Activated CD4-positive, alpha-beta memory T cell treated with anti-CD3 and anti-CD28 coated beads for 36 hours (primary cell): ENCODE measurements around the gene FA2H. TPM values are rescaled to one million over a fixed set of nuclear protein-coding genes. Genes with fewer than 3 reads are reported as not detected.
A peak's percentile ranks its signal among the peaks of the same experiment; 100 is the strongest.
"Not testable (repeated sequence)": the region's sequence is repeated elsewhere in the genome, so short reads cannot be mapped to it uniquely, and the experiment has no call there.

Source experiments
- CTCF ChIA-PET: fragments of 350-600 bp; sonication (Branson Sonifier 250); formaldehyde crosslinking; loops from one replicate; lab custom pipeline; 2021; ENCODE audit warnings: antibody characterized with exemption, inconsistent platforms; lab: Charles Lee
- POLR2A ChIA-PET: fragments of 350-600 bp; sonication (Branson Sonifier 250); formaldehyde crosslinking; loops from one replicate; lab custom pipeline; 2021; ENCODE audit warnings: antibody characterized with exemption; lab: Charles Lee
- DNase-seq: peaks from one replicate; pipeline ENCODE4 v3.0.0-alpha.2; 2020
- H3K27ac Mint-ChIP-seq: one replicate; pipeline ENCODE4 v1.8.0; 2021; ENCODE audit warnings: mixed read lengths
- H3K27me3 Mint-ChIP-seq: one replicate; pipeline ENCODE4 v1.8.0; 2021; ENCODE audit warnings: mixed read lengths
- H3K36me3 Mint-ChIP-seq: one replicate; pipeline ENCODE4 v1.8.0; 2021; ENCODE audit warnings: mixed read lengths
- H3K4me1 Mint-ChIP-seq: one replicate; pipeline ENCODE4 v1.8.0; 2021; ENCODE audit warnings: low read depth, mixed read lengths
- H3K4me3 Mint-ChIP-seq: one replicate; pipeline ENCODE4 v1.8.0; 2021; ENCODE audit warnings: mild to moderate bottlenecking, mixed read lengths
- H3K9me3 Mint-ChIP-seq: one replicate; pipeline ENCODE4 v1.8.0; 2021; ENCODE audit warnings: mixed read lengths
- intact Hi-C: fragments of 100-400 bp; cut with micrococcal nuclease; formaldehyde crosslinking; loops from one replicate; pipeline ENCODE4 v1.15.1; 2023
- total RNA-seq, 2 experiments: library from RNA; stranded (reverse); gene quantifications; one replicate each; pipeline ENCODE4 v1.2.3, GENCODE V29; 2021

Gene FA2H
- total RNA-seq, 2 experiments from 2014 or later = 0.22 TPM; not detected in 1

GRCh38 chr16:74792225-74792624 lies 17.6 kb upstream of the FA2H start:
- no peak overlapping the region for H3K27ac Mint-ChIP-seq
- H3K27me3 Mint-ChIP-seq = peaks cover 26% of the 10 kb centered on the region
- ChIA-PET CTCF (no interaction called here), POLR2A (no interaction called here)
- H3K9me3 Mint-ChIP-seq = peaks cover 3% of the 10 kb centered on the region
- no peak for DNase-seq
- H3K4me1 Mint-ChIP-seq = no peaks in the 10 kb centered on the region
- H3K4me3 Mint-ChIP-seq = no peak overlapping the region
- intact Hi-C loops = no loop called here
- no peaks in the 10 kb centered on the region for H3K36me3 Mint-ChIP-seq

- H3K9me3 Mint-ChIP-seq, H3K36me3 Mint-ChIP-seq, POLR2A ChIA-PET, DNase-seq, H3K4me1 Mint-ChIP-seq, CTCF ChIA-PET, H3K27ac Mint-ChIP-seq, H3K4me3 Mint-ChIP-seq, intact Hi-C loops: not testable (repeated sequence)
- H3K27me3 Mint-ChIP-seq = peaks cover 25% of the 10 kb centered on the region
Observed at GRCh38 chr16:74791749-74792148, 17.1 kb upstream of the FA2H start.

GRCh38 chr16:74788108-74788507 lies 13.5 kb upstream of the FA2H start:
- intact Hi-C loops = no loop called here
- CTCF ChIA-PET = no interaction called here
- no peak overlapping the region for H3K4me3 Mint-ChIP-seq
- H3K4me1 Mint-ChIP-seq = no peaks in the 10 kb centered on the region
- H3K27ac Mint-ChIP-seq = no peak overlapping the region
- H3K36me3 Mint-ChIP-seq = no peaks in the 10 kb centered on the region
- H3K27me3 Mint-ChIP-seq = peaks cover 6% of the 10 kb centered on the region
- POLR2A ChIA-PET = no interaction called here
- H3K9me3 Mint-ChIP-seq = peaks cover 3% of the 10 kb centered on the region
- no peak for DNase-seq

GRCh38 chr16:74785031-74785430 lies 10.4 kb upstream of the FA2H start:
- intact Hi-C loops = no loop called here
- POLR2A ChIA-PET = no interaction called here
- Mint-ChIP-seq H3K4me1 (no peaks in the 10 kb centered on the region), H3K27ac (no peak overlapping the region), H3K27me3 (no peaks in the 10 kb centered on the region), H3K9me3 (no peaks in the 10 kb centered on the region), H3K36me3 (no peaks in the 10 kb centered on the region), H3K4me3 (no peak overlapping the region)
- DNase-seq = no peak
- CTCF ChIA-PET = no interaction called here

- no peaks in the 10 kb centered on the region for H3K9me3 Mint-ChIP-seq
- H3K27ac Mint-ChIP-seq = no peak overlapping the region
- no peak for DNase-seq
- ChIA-PET CTCF (interaction anchor here (0.6 kb wide), 1 partner anchor 220 kb away, joined by 3 read pairs; no protein-coding TSS in a partner anchor), POLR2A (no interaction called here)
- no peaks in the 10 kb centered on the region for H3K36me3 Mint-ChIP-seq
- intact Hi-C loops = no loop called here
- peaks cover 10% of the 10 kb centered on the region for H3K4me1 Mint-ChIP-seq
- no peak overlapping the region for H3K4me3 Mint-ChIP-seq
- H3K27me3 Mint-ChIP-seq = peaks cover 16% of the 10 kb centered on the region
Observed at GRCh38 chr16:74778646-74779045, 4.0 kb upstream of the FA2H start.

GRCh38 chr16:74776926-74777325 lies 2.3 kb upstream of the FA2H start:
- peaks cover 29% of the 10 kb centered on the region for H3K27me3 Mint-ChIP-seq
- no peak overlapping the region for H3K27ac Mint-ChIP-seq
- H3K36me3 Mint-ChIP-seq = no peaks in the 10 kb centered on the region
- intact Hi-C loops = no loop called here
- H3K4me3 Mint-ChIP-seq = no peak overlapping the region
- no peaks in the 10 kb centered on the region for H3K9me3 Mint-ChIP-seq
- DNase-seq = no peak
- POLR2A ChIA-PET = no interaction called here
- CTCF ChIA-PET = no interaction called here
- peaks cover 11% of the 10 kb centered on the region for H3K4me1 Mint-ChIP-seq

GRCh38 chr16:74775255-74775654 lies 635 bp upstream of the FA2H start:
- Mint-ChIP-seq H3K4me1 (peaks cover 11% of the 10 kb centered on the region), H3K36me3 (no peaks in the 10 kb centered on the region), H3K27ac (no peak overlapping the region), H3K9me3 (no peaks in the 10 kb centered on the region), H3K27me3 (peaks cover 31% of the 10 kb centered on the region), H3K4me3 (peak overlapping the region; percentile 16)
- POLR2A ChIA-PET = no interaction called here
- DNase-seq = no peak
- intact Hi-C loops = no loop called here
- CTCF ChIA-PET = interaction anchor here (0.8 to 1.9 kb wide), 5 partner anchors 37 to 336 kb away, joined by 4 to 6 read pairs (median 6); no protein-coding TSS in a partner anchor

GRCh38 chr16:74773446-74774222 lies 986 bp downstream of the FA2H start:
- ChIA-PET CTCF (interaction anchor here (1.4 to 1.9 kb wide), 4 partner anchors 47 to 338 kb away, joined by 4 to 6 read pairs (median 5); no protein-coding TSS in a partner anchor), POLR2A (interaction anchor here (0.6 kb wide), 1 partner anchor 60 kb away, joined by 3 read pairs; no protein-coding TSS in a partner anchor)
- intact Hi-C loops = loop anchor here (1.0 kb wide), 1 partner anchor 64 kb away; no protein-coding TSS in a partner anchor
- peak overlapping the region; percentile 17 for H3K4me3 Mint-ChIP-seq
- H3K36me3 Mint-ChIP-seq = no peaks in the 10 kb centered on the region
- H3K27me3 Mint-ChIP-seq = peaks cover 31% of the 10 kb centered on the region
- H3K4me1 Mint-ChIP-seq = peaks cover 11% of the 10 kb centered on the region
- no peak for DNase-seq
- no peaks in the 10 kb centered on the region for H3K9me3 Mint-ChIP-seq
- H3K27ac Mint-ChIP-seq = no peak overlapping the region

GRCh38 chr16:74771656-74772315 lies 2.8 kb downstream of the FA2H start:
- Mint-ChIP-seq H3K27me3 (peaks cover 31% of the 10 kb centered on the region), H3K4me3 (no peak overlapping the region), H3K27ac (no peak overlapping the region), H3K4me1 (peaks cover 11% of the 10 kb centered on the region), H3K36me3 (no peaks in the 10 kb centered on the region), H3K9me3 (no peaks in the 10 kb centered on the region)
- intact Hi-C loops = no loop called here
- POLR2A ChIA-PET = interaction anchor here (0.6 kb wide), 1 partner anchor 216 kb away, joined by 4 read pairs; no protein-coding TSS in a partner anchor
- DNase-seq = no peak
- CTCF ChIA-PET = no interaction called here

- DNase-seq = no peak
- POLR2A ChIA-PET = no interaction called here
- Mint-ChIP-seq H3K27ac (no peak overlapping the region), H3K27me3 (peaks cover 29% of the 10 kb centered on the region), H3K4me3 (no peak overlapping the region), H3K4me1 (peaks cover 11% of the 10 kb centered on the region), H3K36me3 (no peaks in the 10 kb centered on the region), H3K9me3 (no peaks in the 10 kb centered on the region)
- intact Hi-C loops = no loop called here
- CTCF ChIA-PET = no interaction called here
Observed at GRCh38 chr16:74770831-74771526, 3.6 kb downstream of the FA2H start.

GRCh38 chr16:74769586-74770190 lies 4.9 kb downstream of the FA2H start:
- Mint-ChIP-seq H3K4me1 (peaks cover 4% of the 10 kb centered on the region), H3K27ac (no peak overlapping the region), H3K27me3 (peaks cover 22% of the 10 kb centered on the region), H3K4me3 (no peak overlapping the region), H3K36me3 (no peaks in the 10 kb centered on the region), H3K9me3 (no peaks in the 10 kb centered on the region)
- POLR2A ChIA-PET = no interaction called here
- DNase-seq = no peak
- intact Hi-C loops = no loop called here
- CTCF ChIA-PET = no interaction called here

GRCh38 chr16:74768239-74768638 lies 6.4 kb downstream of the FA2H start:
- DNase-seq = no peak
- Mint-ChIP-seq H3K27ac (no peak overlapping the region), H3K27me3 (peaks cover 16% of the 10 kb centered on the region), H3K9me3 (no peaks in the 10 kb centered on the region), H3K4me3 (no peak overlapping the region), H3K4me1 (no peaks in the 10 kb centered on the region), H3K36me3 (no peaks in the 10 kb centered on the region)
- ChIA-PET CTCF (interaction anchor here (0.9 kb wide), 1 partner anchor 60 kb away, joined by 3 read pairs; no protein-coding TSS in a partner anchor), POLR2A (no interaction called here)
- intact Hi-C loops = no loop called here
